CD14-positive monocyte (primary cell): ENCODE data around the gene GPR137B. TPM values are rescaled to one million over a fixed set of nuclear protein-coding genes. Genes with fewer than 3 reads are reported as not detected.

Experiments
- DNase-seq, 3 donors: peaks; one replicate each; pipeline ENCODE4 v3.0.0-alpha.2; 2011 to 2022
- H2AFZ ChIP-seq: 2 replicates; pipeline ENCODE4 v1.6.0; 2012; ENCODE audit warnings: mild to moderate bottlenecking, low read depth, low read length, inconsistent platforms; ENCODE audit not compliant: insufficient read depth, poor library complexity, severe bottlenecking
- H3K27ac ChIP-seq, 2 donors: 1 replicate in 1 of 2; 2 replicates in 1 of 2; pipeline ENCODE4 v1.5.1; 2012 to 2013; ENCODE audit warnings: low read length in 2 of 2, control low read depth in 1 of 2, inconsistent platforms in 1 of 2, low read depth in 1 of 2, mild to moderate bottlenecking in 1 of 2
- H3K27me3 ChIP-seq, 2 donors: one replicate each; pipeline versions ENCODE4 v1.6.0 to v1.6.1; 2011 to 2013; ENCODE audit warnings: low read length in 2 of 2; ENCODE audit not compliant: control insufficient read depth in 2 of 2, insufficient read depth in 2 of 2
- H3K36me3 ChIP-seq, 2 donors: replicated peaks in 1 of 2; 1 replicate in 1 of 2; 2 replicates in 1 of 2; pipeline versions ENCODE4 v1.5.1 to v1.6.1; 2012 to 2013; ENCODE audit warnings: low read length in 2 of 2, control low read depth in 1 of 2, inconsistent platforms in 1 of 2, mild to moderate bottlenecking in 1 of 2; ENCODE audit not compliant: insufficient read depth in 2 of 2, control insufficient read depth in 1 of 2
- H3K4me1 ChIP-seq, 2 donors: 1 replicate in 1 of 2; 2 replicates in 1 of 2; pipeline versions ENCODE4 v1.5.1 to v1.6.1; 2012 to 2013; ENCODE audit warnings: low read length in 2 of 2, control low read depth in 1 of 2, inconsistent platforms in 1 of 2, mild to moderate bottlenecking in 1 of 2, moderate library complexity in 1 of 2; ENCODE audit not compliant: insufficient read depth in 2 of 2, control insufficient read depth in 1 of 2
- H3K4me2 ChIP-seq: replicated peaks from 2 replicates; pipeline ENCODE3; 2012; ENCODE audit warnings: low read length, moderate library complexity, mild to moderate bottlenecking; ENCODE audit not compliant: poor library complexity, severe bottlenecking; ENCODE audit errors: extremely low read depth
- H3K4me3 ChIP-seq, 3 experiments: fragments of 200-600 bp in 1 of 3; sonication (generic) in 1 of 3; replicated peaks in 1 of 3; 1 replicate in 2 of 3; 2 replicates in 1 of 3; pipeline ENCODE4 v1.5.1; 2011 to 2013; ENCODE audit warnings: low read length in 3 of 3, mild to moderate bottlenecking in 3 of 3, control low read depth in 2 of 3, low read depth in 2 of 3, inconsistent platforms in 1 of 3, moderate library complexity in 1 of 3
- H3K79me2 ChIP-seq: 2 replicates; pipeline ENCODE4 v1.6.0; 2012; ENCODE audit warnings: mild to moderate bottlenecking, control low read depth, inconsistent platforms, low read length, moderate library complexity; ENCODE audit not compliant: insufficient read depth
- H3K9ac ChIP-seq: 2 replicates; pipeline ENCODE4 v1.6.0; 2017; ENCODE audit warnings: low read length, mild to moderate bottlenecking; ENCODE audit not compliant: insufficient read depth, poor library complexity, severe bottlenecking
- H3K9me3 ChIP-seq, 2 donors: replicated peaks in 1 of 2; 1 replicate in 1 of 2; 2 replicates in 1 of 2; pipeline versions ENCODE4 v1.5.1 to v1.6.1; 2012 to 2013; ENCODE audit warnings: low read length in 2 of 2, control low read depth in 1 of 2; ENCODE audit not compliant: control insufficient read depth in 1 of 2, insufficient read depth in 1 of 2
- H4K20me1 ChIP-seq: 2 replicates; pipeline ENCODE4 v1.6.0; 2012; ENCODE audit warnings: mild to moderate bottlenecking, low read length, control low read depth, moderate library complexity; ENCODE audit not compliant: insufficient read depth
- H3K27ac Mint-ChIP-seq, 7 donors: one replicate each; pipeline ENCODE4 v1.8.0; 2020; ENCODE audit warnings: mild to moderate bottlenecking in 7 of 7, mixed read lengths in 7 of 7, moderate library complexity in 6 of 7, inconsistent platforms in 2 of 7
- H3K27me3 Mint-ChIP-seq, 3 donors: one replicate each; pipeline ENCODE4 v1.8.0; 2021 to 2022; ENCODE audit warnings: low read depth in 3 of 3, mild to moderate bottlenecking in 3 of 3, mixed read lengths in 3 of 3, moderate library complexity in 3 of 3, inconsistent platforms in 1 of 3
- H3K36me3 Mint-ChIP-seq, 2 donors: one replicate each; pipeline ENCODE4 v1.8.0; 2020; ENCODE audit warnings: mixed read lengths in 2 of 2, inconsistent platforms in 1 of 2, mild to moderate bottlenecking in 1 of 2
- H3K4me1 Mint-ChIP-seq: one replicate; pipeline ENCODE4 v1.8.0; 2020; ENCODE audit warnings: mild to moderate bottlenecking, mixed read lengths
- H3K4me3 Mint-ChIP-seq, 2 donors: one replicate each; pipeline ENCODE4 v1.8.0; 2020; ENCODE audit warnings: mild to moderate bottlenecking in 2 of 2, mixed read lengths in 2 of 2, moderate library complexity in 1 of 2
- H3K9me3 Mint-ChIP-seq, 7 donors: one replicate each; pipeline ENCODE4 v1.8.0; 2020 to 2022; ENCODE audit warnings: mixed read lengths in 7 of 7, mild to moderate bottlenecking in 6 of 7, moderate library complexity in 6 of 7, inconsistent platforms in 2 of 7
- CTCF ChIP-seq: fragments of 200-600 bp; IDR thresholded peaks from one replicate; pipeline ENCODE4 v1.8.0; 2022; ENCODE audit warnings: antibody characterized with exemption, mild to moderate bottlenecking
- WGBS: methylation state at CpG from one replicate; pipeline ENCODE4 v1.1.5; 2013; ENCODE audit warnings: missing lambda C conversion rate; ENCODE audit not compliant: insufficient coverage; 5-methylcytosine and 5-hydroxymethylcytosine counted together
- intact Hi-C, 2 donors: fragments of 100-400 bp; cut with micrococcal nuclease; formaldehyde crosslinking; loops; one replicate each; pipeline versions ENCODE4 v1.15.0 to v1.15.1; 2023
- polyA plus RNA-seq, 3 donors: library from polyadenylated mRNA; depleted of rRNA in 1 of 3; unstranded in 2 of 3; stranded (reverse) in 1 of 3; fragments of 300-500 nt in 2 of 3; fragments of >200 nt in 1 of 3; fragmentation: Illumina TruSeq in 2 of 3; gene quantifications; 1 replicate in 2 of 3; 2 replicates in 1 of 3; pipeline ENCODE4 v1.2.3, GENCODE V29; 2012 to 2021

The GPR137B gene
- polyA plus RNA-seq, 3 donors: 7.5 to 10.8 (median 8.7) TPM

- H3K36me3 Mint-ChIP-seq: peaks cover 21% of the 10 kb centered on the region in 2 donors
- no peak overlapping the region for H3K4me3 Mint-ChIP-seq
- H3K27ac Mint-ChIP-seq: peak overlapping the region in 1 of 7 donors; percentile 39
- H3K4me2 ChIP-seq: no peak overlapping the region
- H3K27me3 ChIP-seq: no peaks in the 10 kb centered on the region
- H3K9ac ChIP-seq: no peak overlapping the region
- WGBS: 100% methylated on average over 2 of the region's 2 CpGs
- H3K4me1 Mint-ChIP-seq: peaks cover 32% of the 10 kb centered on the region
- H3K36me3 ChIP-seq: no peaks in the 10 kb centered on the region
- H3K4me3 ChIP-seq: no peak overlapping the region
- peaks cover 4% of the 10 kb centered on the region for H3K79me2 ChIP-seq
- TF ChIP-seq CTCF: no peak
- H2AFZ ChIP-seq: no peak overlapping the region
- peaks cover 1 to 3% (median 1%) of the 10 kb centered on the region in 3 donors for H3K27me3 Mint-ChIP-seq
- intact Hi-C loops: no loop called here
- peaks cover 19 to 31% (median 26%) of the 10 kb centered on the region in 7 donors for H3K9me3 Mint-ChIP-seq
- H4K20me1 ChIP-seq: peaks cover 56% of the 10 kb centered on the region
- no peak overlapping the region for H3K27ac ChIP-seq
- H3K4me1 ChIP-seq: peaks cover 18 to 19% of the 10 kb centered on the region in 2 donors
- H3K9me3 ChIP-seq: peaks cover 18 to 19% of the 10 kb centered on the region in 2 donors
- DNase-seq: no peak
Observed at GRCh38 chr1:236158719-236159118, 16.4 kb downstream of the GPR137B start.

- Histone ChIP-seq H3K9me3 (peaks cover 18 to 19% of the 10 kb centered on the region in 2 donors), H3K79me2 (peaks cover 4% of the 10 kb centered on the region), H3K36me3 (no peaks in the 10 kb centered on the region), H3K4me3 (no peak overlapping the region), H3K9ac (no peak overlapping the region), H3K27ac (peak overlapping the region in 1 of 2 donors; percentile 4), H2AFZ (no peak overlapping the region), H3K4me1 (peaks cover 18 to 19% of the 10 kb centered on the region in 2 donors), H4K20me1 (peaks cover 52% of the 10 kb centered on the region), H3K4me2 (no peak overlapping the region), H3K27me3 (no peaks in the 10 kb centered on the region)
- H3K36me3 Mint-ChIP-seq: peaks cover 22 to 28% of the 10 kb centered on the region in 2 donors
- H3K9me3 Mint-ChIP-seq: peaks cover 21 to 32% (median 26%) of the 10 kb centered on the region in 7 donors
- H3K4me3 Mint-ChIP-seq: peak overlapping the region in 1 of 2 donors; percentile 30
- no peak for TF ChIP-seq CTCF
- DNase-seq: peak in 1 of 3 donors; percentile 65
- H3K4me1 Mint-ChIP-seq: peaks cover 32% of the 10 kb centered on the region
- H3K27ac Mint-ChIP-seq: peak overlapping the region in 6 of 7 donors; percentile 22 to 77 (median 52)
- H3K27me3 Mint-ChIP-seq: peaks cover 1 to 3% (median 2%) of the 10 kb centered on the region in 3 donors
- intact Hi-C loops: no loop called here
- 78% methylated on average over 12 of the region's 19 CpGs for WGBS
Observed at GRCh38 chr1:236159704-236160539, 17.6 kb downstream of the GPR137B start.
